Fibroblast of villous mesenchyme (primary cell): ENCODE results near the gene CYB561A3. TPM values are rescaled to one million over a fixed set of nuclear protein-coding genes. Genes with fewer than 3 reads are reported as not detected.

ENCODE experiments used
- DNase-seq: peaks from one replicate; pipeline ENCODE4 v3.0.0-alpha.2; 2010; ENCODE audit warnings: low read depth
- H3K4me3 ChIP-seq: 2 replicates; pipeline ENCODE4 v1.5.1; 2011; ENCODE audit warnings: low read depth, mild to moderate bottlenecking, low read length
- CTCF ChIP-seq: IDR thresholded peaks from 2 replicates; pipeline ENCODE4 v1.5.1; 2012; ENCODE audit warnings: low read depth, mild to moderate bottlenecking, low read length; ENCODE audit not compliant: insufficient read depth
- total RNA-seq: library from RNA; depleted of rRNA; stranded (reverse); fragments of >200 nt; gene quantifications from 2 replicates; pipeline ENCODE4 v1.2.3, GENCODE V29; 2012

Gene CYB561A3
- total RNA-seq, 1 donor: 144 TPM

- no peak for TF ChIP-seq CTCF
- no peak for DNase-seq
- no peak overlapping the region for H3K4me3 ChIP-seq
These were observed 55.5 kb downstream of the CYB561A3 start for GRCh38 chr11:61306221-61306620.

- no peak for DNase-seq
- TF ChIP-seq CTCF: no peak
- no peak overlapping the region for H3K4me3 ChIP-seq
These were observed 56.3 kb downstream of the CYB561A3 start for GRCh38 chr11:61305417-61305816.

- DNase-seq: no peak
- no peak overlapping the region for H3K4me3 ChIP-seq
- no peak for TF ChIP-seq CTCF
These were observed 58.0 kb downstream of the CYB561A3 start for GRCh38 chr11:61303725-61304124.

- no peak overlapping the region for H3K4me3 ChIP-seq
- no peak for TF ChIP-seq CTCF
- no peak for DNase-seq
These were observed 59.1 kb downstream of the CYB561A3 start for GRCh38 chr11:61302550-61302949.

Other genes starting within 250 kb of the CYB561A3 start
- gene VPS37C, start 200.5 kb downstream of the CYB561A3 start, total RNA-seq: 15.1 and 15.5 TPM in 2 replicates
- 0.64 TPM in 1 of 2 replicates, not detected in the other for gene PGA3, start 158.4 kb downstream of the CYB561A3 start, total RNA-seq
- gene PGA4, start 139.5 kb downstream of the CYB561A3 start, total RNA-seq: not detected in 2 replicates
- not detected in 2 replicates for gene PGA5, start 120.7 kb downstream of the CYB561A3 start, total RNA-seq
- 1.3 and 2.2 TPM in 2 replicates for gene VWCE, start 66.6 kb downstream of the CYB561A3 start, total RNA-seq
- gene DDB1, start 28.8 kb downstream of the CYB561A3 start, total RNA-seq: 252 and 335 TPM in 2 replicates
- gene TKFC, start 28.7 kb downstream of the CYB561A3 start, total RNA-seq: 22.9 and 23.7 TPM in 2 replicates
- 45.7 and 59.2 TPM in 2 replicates for gene TMEM138, start 492 bp upstream of the CYB561A3 start, total RNA-seq
- 10.6 and 14.2 TPM in 2 replicates for gene TMEM216, start 30.7 kb upstream of the CYB561A3 start, total RNA-seq
- gene CPSF7, start 68.1 kb upstream of the CYB561A3 start, total RNA-seq: 28.3 and 33.2 TPM in 2 replicates
- 36.4 and 37.6 TPM in 2 replicates for gene SDHAF2, start 68.2 kb upstream of the CYB561A3 start, total RNA-seq
- not detected in 2 replicates for gene LRRC10B, start 146.9 kb upstream of the CYB561A3 start, total RNA-seq
- 0.43 and 2.6 TPM in 2 replicates for gene SYT7, start 219.2 kb upstream of the CYB561A3 start, total RNA-seq